Breast epithelium (tissue), 4 donors: Measurements from ENCODE around the gene MUS81. TPM values are rescaled to one million over a fixed set of nuclear protein-coding genes. Genes with fewer than 3 reads are reported as not detected.

Source experiments
- DNase-seq, 2 donors: peaks; one replicate each; pipeline ENCODE4 v3.0.0-alpha.2; 2019; ENCODE audit warnings: low spot score in 2 of 2
- H3K27ac ChIP-seq, 2 donors: fragments of 200-600 bp; sonication (generic) in 1 of 2; one replicate each; pipeline ENCODE4 v1.5.1; 2016 to 2019; ENCODE audit warnings: mild to moderate bottlenecking in 1 of 2
- H3K27me3 ChIP-seq, 2 donors: fragments of 200-600 bp; sonication (generic) in 1 of 2; one replicate each; pipeline versions ENCODE4 v1.5.1 to v1.6.0; 2017 to 2019; ENCODE audit warnings: control low read depth in 1 of 2, mild to moderate bottlenecking in 1 of 2
- H3K36me3 ChIP-seq: fragments of 200-600 bp; one replicate; pipeline ENCODE4 v1.5.1; 2019
- H3K4me1 ChIP-seq, 2 donors: fragments of 200-600 bp; sonication (generic); one replicate each; pipeline ENCODE4 v1.5.1; 2016 to 2019; ENCODE audit warnings: control low read depth in 1 of 2
- H3K4me3 ChIP-seq, 3 donors: fragments of 200-600 bp; sonication (generic); 1 replicate in 2 of 3; 2 replicates in 1 of 3; pipeline ENCODE4 v1.5.1; 2016 to 2019; ENCODE audit warnings: mild to moderate bottlenecking in 3 of 3, moderate library complexity in 2 of 3
- H3K9me3 ChIP-seq, 2 donors: fragments of 200-600 bp; sonication (generic) in 1 of 2; one replicate each; pipeline ENCODE4 v1.5.1; 2016 to 2019; ENCODE audit warnings: control low read depth in 1 of 2
- POLR2A ChIP-seq: fragments of 450-650 bp; IDR thresholded peaks from one replicate; pipeline ENCODE4 v1.6.1; 2016; ENCODE audit warnings: antibody characterized with exemption, mild to moderate bottlenecking, moderate library complexity
- POLR2AphosphoS5 ChIP-seq, 3 donors: sonication (generic); formaldehyde crosslinking; IDR thresholded peaks; one replicate each; pipeline ENCODE4 v1.6.1; 2017; ENCODE audit warnings: antibody characterized with exemption in 3 of 3
- intact Hi-C: fragments of 100-400 bp; cut with DNase I; formaldehyde crosslinking; loops from one replicate; pipeline ENCODE4 v1.15.1; 2023; ENCODE audit warnings: low total_unique reads
- total RNA-seq, 3 donors: library from RNA; depleted of rRNA; stranded (reverse); fragments of >200 nt; gene quantifications; one replicate each; pipeline ENCODE4 v1.1.0, GENCODE V29; 2016
- TF ChIP-seq, protein P1 (sequence below), 3 donors: fragments of 450-650 bp; IDR thresholded peaks; one replicate each; pipeline ENCODE4 v1.5.1; 2016 to 2017; ENCODE audit warnings: antibody characterized with exemption in 3 of 3, mild to moderate bottlenecking in 3 of 3, moderate library complexity in 3 of 3

MUS81 gene
- total RNA-seq, 3 donors from 2014 or later: 29.8 to 44.6 (median 42.9) TPM

DNA sequence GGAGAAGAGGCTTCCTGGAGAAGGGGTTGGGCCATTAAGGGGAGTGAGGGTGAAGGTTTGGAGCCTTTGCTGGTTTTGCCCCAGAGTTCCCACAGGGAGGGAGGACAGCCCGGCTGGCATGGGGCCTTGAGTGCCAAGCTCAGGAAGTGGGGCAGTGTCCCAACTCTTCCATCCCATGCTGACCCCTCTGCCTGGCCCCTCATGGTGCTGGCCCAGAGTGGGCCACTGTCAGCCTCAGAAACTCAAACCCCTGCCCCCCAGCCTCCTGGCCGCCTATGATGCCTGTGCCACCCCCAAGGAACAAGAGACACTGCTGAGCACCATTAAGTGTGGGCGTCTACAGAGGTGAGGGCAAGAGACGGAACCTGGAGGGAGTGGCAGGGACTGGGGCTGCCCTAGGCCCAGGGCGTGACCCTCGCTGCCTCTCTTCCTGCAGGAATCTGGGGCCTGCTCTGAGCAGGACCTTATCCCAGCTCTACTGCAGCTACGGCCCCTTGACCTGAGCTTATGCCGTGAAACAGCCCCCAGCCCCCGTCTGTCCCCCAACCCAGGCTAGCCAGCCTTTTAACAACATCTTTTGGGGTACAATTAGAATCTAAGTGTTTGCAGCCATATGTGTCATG lies 5.4 kb downstream of the MUS81 start:
- intact Hi-C loops: no loop called here
- no peak for DNase-seq
- H3K27me3 ChIP-seq: no peaks in the 10 kb centered on the region
- H3K4me3 ChIP-seq: no peak overlapping the region
- no peaks in the 10 kb centered on the region for H3K9me3 ChIP-seq
- peaks cover 5% of the 10 kb centered on the region for H3K36me3 ChIP-seq
- H3K27ac ChIP-seq: no peak overlapping the region
- TF ChIP-seq, protein P1, sequence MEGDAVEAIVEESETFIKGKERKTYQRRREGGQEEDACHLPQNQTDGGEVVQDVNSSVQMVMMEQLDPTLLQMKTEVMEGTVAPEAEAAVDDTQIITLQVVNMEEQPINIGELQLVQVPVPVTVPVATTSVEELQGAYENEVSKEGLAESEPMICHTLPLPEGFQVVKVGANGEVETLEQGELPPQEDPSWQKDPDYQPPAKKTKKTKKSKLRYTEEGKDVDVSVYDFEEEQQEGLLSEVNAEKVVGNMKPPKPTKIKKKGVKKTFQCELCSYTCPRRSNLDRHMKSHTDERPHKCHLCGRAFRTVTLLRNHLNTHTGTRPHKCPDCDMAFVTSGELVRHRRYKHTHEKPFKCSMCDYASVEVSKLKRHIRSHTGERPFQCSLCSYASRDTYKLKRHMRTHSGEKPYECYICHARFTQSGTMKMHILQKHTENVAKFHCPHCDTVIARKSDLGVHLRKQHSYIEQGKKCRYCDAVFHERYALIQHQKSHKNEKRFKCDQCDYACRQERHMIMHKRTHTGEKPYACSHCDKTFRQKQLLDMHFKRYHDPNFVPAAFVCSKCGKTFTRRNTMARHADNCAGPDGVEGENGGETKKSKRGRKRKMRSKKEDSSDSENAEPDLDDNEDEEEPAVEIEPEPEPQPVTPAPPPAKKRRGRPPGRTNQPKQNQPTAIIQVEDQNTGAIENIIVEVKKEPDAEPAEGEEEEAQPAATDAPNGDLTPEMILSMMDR (IDR thresholded peaks at IDR 0.05): no peak
- no peak for TF ChIP-seq POLR2AphosphoS5 (IDR thresholded peaks at IDR 0.05)
- H3K4me1 ChIP-seq: peaks cover 4 to 7% of the 10 kb centered on the region in 2 donors

- TF ChIP-seq POLR2A (no peak), POLR2AphosphoS5 (IDR thresholded peaks at IDR 0.05) (no peak)
- TF ChIP-seq, protein P1 (IDR thresholded peaks at IDR 0.05): no peak
- Histone ChIP-seq H3K9me3 (no peaks in the 10 kb centered on the region), H3K4me3 (no peak overlapping the region), H3K27me3 (no peaks in the 10 kb centered on the region), H3K4me1 (peaks cover 2 to 12% of the 10 kb centered on the region in 2 donors), H3K27ac (no peak overlapping the region), H3K36me3 (peaks cover 5% of the 10 kb centered on the region)
- no peak for DNase-seq
- intact Hi-C loops: no loop called here
Observed at GRCh38 chr11:65866509-65867283, 6.5 kb downstream of the MUS81 start.

DNA sequence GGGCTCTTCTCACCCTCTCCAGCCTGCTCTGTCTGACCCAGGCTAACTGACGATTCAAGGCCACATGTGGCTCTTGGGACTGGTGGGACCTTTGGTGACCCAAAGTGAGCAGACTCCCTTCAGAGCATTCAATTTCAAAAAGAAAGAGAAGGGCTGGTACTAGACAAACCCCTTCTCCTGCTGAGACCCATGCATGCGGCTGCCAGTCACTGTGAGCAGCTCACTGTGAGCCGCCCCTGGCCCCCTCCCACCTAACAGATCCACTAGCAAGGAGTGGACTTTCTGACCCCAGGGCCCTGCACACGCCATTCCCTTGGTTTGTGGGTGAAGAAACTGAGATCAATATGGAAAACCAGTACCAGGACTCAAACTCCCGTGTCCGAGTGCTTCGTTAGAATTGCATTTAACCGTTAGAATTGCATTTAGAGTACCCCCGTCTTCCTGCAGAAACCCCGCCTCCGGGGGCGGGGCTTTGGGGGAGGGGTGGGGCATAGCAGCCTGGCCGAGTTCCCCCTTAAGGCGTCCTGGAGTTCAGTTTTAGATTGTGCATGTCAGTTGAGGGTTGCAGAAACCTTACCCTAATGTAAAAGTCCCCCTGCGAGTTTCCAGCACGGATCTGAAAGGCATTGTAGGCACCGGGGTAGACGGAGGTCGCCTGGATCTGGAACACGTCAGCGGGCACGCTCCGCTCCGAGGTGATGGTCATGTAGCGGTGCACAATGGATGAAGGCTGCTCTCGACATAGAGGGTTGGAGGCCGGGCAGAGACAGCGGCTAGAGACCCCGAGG lies 7.2 kb downstream of the MUS81 start:
- no peak for DNase-seq
- H3K27ac ChIP-seq: no peak overlapping the region
- H3K4me1 ChIP-seq: peaks cover 0 to 10% of the 10 kb centered on the region in 2 donors
- peaks cover 5% of the 10 kb centered on the region for H3K36me3 ChIP-seq
- no peak overlapping the region for H3K4me3 ChIP-seq
- intact Hi-C loops: no loop called here
- no peaks in the 10 kb centered on the region for H3K27me3 ChIP-seq
- TF ChIP-seq, protein P1 (IDR thresholded peaks at IDR 0.05): no peak
- TF ChIP-seq POLR2A (no peak), POLR2AphosphoS5 (IDR thresholded peaks at IDR 0.05) (no peak)
- H3K9me3 ChIP-seq: no peaks in the 10 kb centered on the region

- H3K36me3 ChIP-seq: peaks cover 5% of the 10 kb centered on the region
- no peaks in the 10 kb centered on the region for H3K27me3 ChIP-seq
- H3K4me1 ChIP-seq: peaks cover 0 to 10% of the 10 kb centered on the region in 2 donors
- DNase-seq: no peak
- H3K4me3 ChIP-seq: no peak overlapping the region
- TF ChIP-seq POLR2AphosphoS5 (IDR thresholded peaks at IDR 0.05) (no peak), POLR2A (no peak)
- TF ChIP-seq, protein P1 (IDR thresholded peaks at IDR 0.05): no peak
- no peaks in the 10 kb centered on the region for H3K9me3 ChIP-seq
- no peak overlapping the region for H3K27ac ChIP-seq
- intact Hi-C loops: no loop called here
Observed at GRCh38 chr11:65868076-65868667, 7.9 kb downstream of the MUS81 start.
